ENCODE data around the gene ADAM23.

The ADAM23 gene

GRCh38 chr2:206512999-206513398 is 69.7 kb downstream of the ADAM23 start:
- no peak for DNase-seq

DNA sequence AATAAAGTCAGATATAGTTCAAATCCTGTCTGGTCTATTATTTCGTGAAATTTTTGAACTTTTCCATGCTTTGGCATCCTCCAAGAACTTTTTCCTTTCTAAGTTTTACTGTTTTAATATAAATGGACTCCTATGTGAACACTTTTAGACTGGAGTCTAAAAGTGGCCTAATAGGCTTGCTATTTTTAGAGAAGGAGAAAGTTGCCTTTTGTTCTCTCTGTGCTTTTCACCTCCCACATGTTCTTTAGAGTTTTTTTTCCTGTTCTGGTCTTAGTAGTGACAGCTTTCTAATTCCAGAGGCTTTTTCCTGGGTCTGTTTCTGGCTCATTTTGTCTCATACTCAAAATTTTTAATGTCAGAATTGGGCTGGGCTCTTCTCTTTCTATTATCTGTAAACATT is 72.2 kb downstream of the ADAM23 start:
- DNase-seq = no peak

DNA sequence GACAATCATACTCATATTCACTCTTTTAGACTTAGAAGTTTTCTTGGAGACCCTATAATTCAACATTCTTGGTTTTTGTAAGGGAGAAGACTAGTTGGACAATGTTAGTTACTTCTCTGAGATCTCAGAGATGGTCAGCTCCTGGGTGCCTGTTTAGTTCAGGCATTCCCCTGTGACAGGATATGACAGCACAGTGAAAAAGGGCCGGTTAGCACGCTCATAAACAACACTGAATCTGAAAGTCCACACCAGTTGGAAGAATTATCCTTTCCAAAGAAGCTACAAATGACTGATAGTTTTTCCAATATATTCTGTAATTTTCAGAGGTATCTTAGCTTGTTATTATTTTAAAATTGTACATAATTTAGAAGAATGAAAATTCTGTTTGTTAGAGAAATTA is 75.7 kb downstream of the ADAM23 start:
- DNase-seq = no peak

DNA sequence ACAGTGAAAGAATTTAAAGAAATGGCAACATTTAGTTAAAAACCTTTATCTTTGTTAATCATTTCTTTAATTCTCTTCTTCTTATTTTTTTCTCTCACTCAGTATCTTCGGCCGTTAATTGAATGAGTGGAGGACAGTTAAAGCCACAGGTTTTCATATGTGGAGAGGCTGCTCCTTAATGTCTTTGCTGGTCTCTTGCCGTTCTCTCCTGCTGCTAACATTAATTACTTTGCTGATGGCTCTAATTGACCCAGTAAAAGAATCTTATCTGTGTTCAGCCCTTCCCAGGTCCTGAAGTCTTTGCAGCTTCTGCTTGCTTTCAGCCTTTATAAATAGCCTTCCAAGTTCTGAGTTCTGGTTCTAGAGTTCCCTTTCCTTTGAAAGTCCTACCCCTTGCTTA is 77.1 kb downstream of the ADAM23 start:
- no peak for DNase-seq

DNA sequence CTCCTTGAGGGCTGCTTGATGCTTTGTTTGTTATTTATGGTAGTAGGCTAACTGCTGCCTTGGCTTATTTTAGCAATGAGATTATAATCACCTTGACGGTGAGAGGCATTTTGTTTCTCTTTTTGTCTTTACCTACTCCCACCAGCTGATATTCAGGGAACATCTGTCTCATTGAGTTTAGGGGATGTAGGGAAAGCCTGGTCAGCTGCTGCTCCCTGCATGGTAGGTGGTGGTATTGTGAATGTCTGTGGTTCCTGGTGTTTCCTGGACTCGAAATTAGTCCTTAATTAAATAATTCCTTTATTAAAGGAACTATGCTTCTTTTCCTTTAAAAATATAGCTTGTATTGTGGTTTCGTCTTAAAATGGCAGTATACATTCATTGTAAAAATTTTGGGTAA is 77.8 kb downstream of the ADAM23 start:
- DNase-seq = no peak

DNA sequence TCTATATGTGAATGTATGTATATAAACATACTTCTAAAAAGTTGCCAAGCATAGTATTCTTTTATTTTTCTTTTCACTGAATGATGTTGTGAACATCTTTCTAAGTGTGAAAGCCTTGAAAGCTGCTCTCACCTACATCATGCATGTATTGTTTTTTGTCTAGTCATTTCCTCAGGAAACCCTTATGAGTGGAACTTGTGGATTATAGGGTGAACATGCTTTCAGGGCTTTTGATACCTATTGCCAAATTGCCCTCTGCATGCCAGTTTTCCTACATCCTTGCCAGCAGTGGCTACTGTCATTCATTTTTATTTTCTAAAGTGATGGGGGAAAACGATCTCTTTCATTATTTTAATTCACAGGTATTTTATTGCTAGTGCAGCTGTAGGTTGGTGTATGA is 78.3 kb downstream of the ADAM23 start:
- DNase-seq = no peak

DNA sequence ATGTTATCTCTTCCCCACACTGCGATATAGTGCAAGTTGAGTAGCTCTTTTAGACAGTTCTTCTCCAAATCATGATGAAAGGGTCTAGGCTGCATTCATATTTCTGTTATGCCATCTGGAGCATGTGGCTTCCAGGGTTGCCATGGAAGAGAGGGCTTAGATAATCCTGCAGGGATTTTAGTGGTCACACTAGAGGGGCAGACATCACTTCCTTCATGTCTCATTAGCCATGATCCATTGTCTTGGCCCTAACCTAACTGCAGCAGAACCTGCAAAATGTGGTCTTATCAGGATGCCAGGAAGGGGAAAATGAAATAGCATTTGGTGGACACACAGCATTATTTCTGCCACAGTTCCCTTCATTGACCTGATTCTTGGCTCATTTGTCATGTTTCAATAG is 83.1 kb downstream of the ADAM23 start:
- no peak for DNase-seq

GRCh38 chr2:206527153-206527552 is 83.8 kb downstream of the ADAM23 start:
- DNase-seq = no peak

DNA sequence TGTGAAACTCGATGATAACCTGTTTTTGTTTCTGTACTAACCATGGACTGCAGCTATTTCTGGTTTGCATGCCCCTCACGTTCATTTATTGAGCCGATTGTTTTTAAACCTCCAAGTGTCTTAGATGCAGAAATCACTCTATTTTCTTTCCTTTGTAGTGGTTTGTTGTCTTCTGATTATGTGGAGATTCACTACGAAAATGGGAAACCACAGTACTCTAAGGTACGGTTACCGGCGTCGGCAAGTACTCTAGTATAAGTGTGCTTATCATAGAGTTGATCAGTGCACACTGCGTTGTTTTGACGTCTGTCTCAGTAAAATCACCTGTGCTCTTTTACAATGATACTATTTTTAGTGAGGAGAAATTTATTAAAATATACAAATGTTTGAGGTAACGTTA is 87.4 kb downstream of the ADAM23 start:
- no peak for DNase-seq

DNA sequence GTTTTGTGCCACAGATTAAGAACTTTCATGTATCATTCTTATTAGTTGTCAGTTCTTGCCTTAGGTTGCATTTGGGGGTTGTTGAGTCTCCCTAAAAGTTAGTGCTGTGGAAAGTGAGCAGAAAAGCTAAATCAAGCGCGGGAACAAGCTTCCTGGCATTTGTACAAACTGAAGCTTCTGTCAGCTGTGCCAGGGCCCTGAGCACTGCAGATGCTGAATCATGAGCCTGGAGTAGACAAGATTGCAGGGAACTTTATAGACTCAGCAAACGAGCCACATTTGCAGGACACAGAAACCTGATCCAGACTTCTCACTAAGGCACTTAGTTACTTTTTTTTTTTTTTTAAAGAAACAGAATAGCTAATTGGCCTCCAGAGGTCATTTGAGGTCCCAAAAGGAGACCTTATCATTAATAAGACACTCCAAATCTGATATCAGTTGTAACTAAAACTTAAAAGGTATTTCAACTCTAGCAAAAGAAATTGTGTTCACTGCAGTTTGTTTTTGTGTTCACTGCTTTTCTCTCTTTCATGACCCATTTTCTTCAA is 88.7 kb downstream of the ADAM23 start:
- no peak for DNase-seq

- DNase-seq = no peak
These were observed 90.6 kb downstream of the ADAM23 start for GRCh38 chr2:206533977-206534376.

DNA sequence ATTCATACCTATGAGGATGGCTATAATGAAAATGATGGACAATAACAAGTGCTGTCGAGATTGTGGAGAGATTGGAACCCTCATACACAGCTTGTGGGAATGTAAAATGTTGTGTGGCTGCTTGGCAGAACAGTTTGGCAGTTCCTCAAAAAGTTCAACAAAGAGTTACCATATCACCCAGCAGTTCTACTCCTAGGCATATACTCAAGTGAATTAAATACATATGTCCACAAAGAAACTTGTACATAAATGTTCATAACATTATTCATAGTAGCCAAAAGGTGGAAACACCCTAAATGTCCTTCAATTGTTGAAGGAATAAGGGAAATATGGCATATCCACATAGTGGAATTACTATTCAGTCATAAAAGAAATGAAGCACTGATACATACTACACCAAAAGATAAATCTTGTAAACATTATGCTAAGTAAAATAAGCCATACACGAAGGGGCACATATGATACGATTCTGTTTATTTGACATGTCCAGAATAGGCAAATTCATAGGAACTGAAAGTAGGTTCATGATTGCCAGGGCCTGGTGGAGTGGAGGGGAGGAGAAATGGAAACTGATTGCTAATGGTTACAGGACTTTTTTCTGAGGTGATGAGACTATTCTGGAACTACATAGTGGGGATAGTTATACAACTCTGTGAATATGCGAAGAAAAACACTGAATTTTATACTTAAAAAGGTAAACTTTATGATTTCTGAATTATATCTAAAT is 92.1 kb downstream of the ADAM23 start:
- DNase-seq = no peak

DNA sequence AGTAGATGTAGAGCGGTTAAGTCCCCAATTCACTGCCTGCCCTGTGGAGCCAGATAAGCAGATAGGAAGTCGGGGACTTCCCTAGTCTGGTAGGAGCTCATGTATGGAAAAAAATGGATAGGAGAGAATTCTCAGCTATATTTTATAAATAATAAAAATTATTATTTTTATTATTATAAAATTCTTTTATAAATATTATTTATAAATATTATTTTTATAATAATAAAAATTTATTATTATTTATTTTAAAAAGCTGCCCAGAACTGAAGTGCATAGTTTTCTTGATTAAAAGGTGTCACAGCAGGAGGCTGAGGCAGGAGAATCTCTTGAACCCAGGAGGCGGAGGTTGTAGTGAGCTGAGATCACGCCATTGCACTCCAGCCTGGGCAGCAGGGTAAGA is 97.4 kb downstream of the ADAM23 start:
- no peak for DNase-seq

- DNase-seq = no peak
These were observed 99.7 kb downstream of the ADAM23 start for GRCh38 chr2:206543073-206543472.

DNA sequence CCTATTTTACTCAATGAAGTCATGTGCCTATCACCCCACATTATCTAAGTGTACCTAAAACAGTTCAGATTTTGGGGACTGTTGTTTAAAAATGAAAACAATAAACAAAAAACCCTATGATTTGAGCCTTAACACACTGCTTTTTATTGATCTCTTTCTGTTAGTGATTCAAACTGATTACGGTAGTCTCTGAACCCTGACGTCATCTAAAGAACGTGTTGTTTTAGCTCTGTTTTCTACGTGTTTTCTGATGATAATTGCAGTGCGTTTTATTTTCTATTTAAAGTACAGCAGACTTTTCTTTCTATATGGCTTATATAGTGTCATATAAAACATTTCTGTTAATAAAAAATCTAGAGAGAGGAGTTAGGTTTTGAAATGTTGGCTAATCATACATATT is 105.1 kb downstream of the ADAM23 start:
- DNase-seq = no peak

- DNase-seq = no peak
These were observed 112.4 kb downstream of the ADAM23 start for GRCh38 chr2:206555721-206556120.

DNA sequence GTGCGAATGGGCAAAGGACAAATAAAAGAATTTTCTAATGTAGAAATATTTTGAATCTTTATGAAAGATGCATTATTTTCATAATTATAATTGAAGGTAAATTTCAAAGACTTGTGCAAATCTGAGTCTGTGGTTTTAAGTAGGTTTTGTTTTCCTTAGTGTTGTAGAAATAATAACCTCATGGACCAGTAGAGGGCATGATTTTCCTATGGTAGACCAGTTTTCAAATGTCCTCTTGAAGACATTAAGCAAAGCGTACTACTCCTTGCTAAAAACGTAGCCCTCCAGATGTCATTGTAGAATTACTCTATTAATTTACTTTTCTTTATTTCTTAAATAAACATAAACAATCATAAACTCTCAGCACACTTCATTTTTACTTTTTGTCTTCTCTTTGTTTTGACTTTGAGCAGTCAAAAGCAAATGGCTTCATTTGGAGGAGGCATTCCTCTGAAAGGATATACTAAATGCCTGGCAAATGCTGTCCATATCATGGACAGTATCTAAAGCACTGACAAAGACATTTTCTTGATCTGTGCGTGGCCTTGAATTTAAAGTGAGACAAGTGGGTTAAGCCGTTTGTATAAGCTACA is 113.1 kb downstream of the ADAM23 start:
- DNase-seq = no peak

DNA sequence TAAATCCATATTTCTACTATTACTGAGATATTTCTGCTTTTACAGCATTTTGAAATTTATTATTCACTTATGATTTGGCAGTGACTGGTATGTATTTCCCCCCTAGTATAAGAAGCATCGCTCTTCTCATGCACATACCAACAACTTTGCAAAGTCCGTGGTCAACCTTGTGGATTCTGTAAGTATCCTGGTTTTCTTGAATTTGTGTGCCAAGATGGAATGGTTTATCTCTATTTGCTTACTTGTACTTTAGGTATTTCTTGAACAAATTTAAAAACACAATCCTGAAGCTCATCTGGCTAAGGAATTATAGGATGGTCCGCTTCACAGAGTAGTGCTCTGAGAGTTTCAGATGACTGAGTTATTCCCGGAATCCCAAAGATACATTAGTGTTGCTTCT is 114.0 kb downstream of the ADAM23 start:
- DNase-seq = no peak

DNA sequence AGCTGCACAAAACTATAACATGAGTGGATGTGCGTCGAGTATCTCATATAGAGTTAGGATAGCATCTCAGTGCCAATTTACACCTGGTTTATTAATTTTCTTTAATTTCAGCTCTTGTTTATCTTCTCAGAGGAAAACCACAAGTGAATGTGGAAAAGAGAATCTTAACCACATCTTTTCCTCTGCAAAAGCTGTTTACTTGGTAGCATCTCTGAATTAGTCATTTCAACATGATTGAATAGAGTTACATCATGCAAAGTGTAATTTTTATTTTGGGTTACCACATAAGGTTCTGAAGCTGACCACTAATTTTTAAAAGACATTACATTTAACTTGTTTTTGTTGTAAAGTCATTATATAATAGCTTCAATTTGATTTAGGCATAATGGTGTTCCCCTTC is 115.2 kb downstream of the ADAM23 start:
- DNase-seq = no peak

- no peak for DNase-seq
These were observed 118.6 kb downstream of the ADAM23 start for GRCh38 chr2:206561962-206562361.

DNA sequence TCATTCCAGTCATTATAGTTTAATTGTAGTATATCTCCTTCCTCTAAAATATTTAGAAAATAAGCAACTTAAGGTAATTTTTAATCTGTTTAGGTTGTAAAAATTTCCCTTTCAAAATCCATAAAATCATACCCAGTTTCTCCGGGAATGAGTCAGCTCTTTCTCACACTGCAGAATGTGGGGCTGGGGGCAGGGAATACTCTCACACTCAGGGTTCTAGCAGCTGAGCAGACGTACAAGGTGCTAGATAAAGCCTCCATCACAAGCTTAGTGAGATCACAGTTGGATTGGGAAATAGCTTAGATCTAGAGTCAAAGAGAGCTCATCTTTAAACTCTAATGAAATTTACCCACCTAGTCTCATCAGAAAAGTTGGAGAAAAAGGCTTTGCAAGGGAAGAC is 119.0 kb downstream of the ADAM23 start:
- DNase-seq = no peak

- no peak for DNase-seq
These were observed 120.0 kb downstream of the ADAM23 start for GRCh38 chr2:206563374-206563773.

GRCh38 chr2:206565666-206566065 is 122.3 kb downstream of the ADAM23 start:
- no peak for DNase-seq

DNA sequence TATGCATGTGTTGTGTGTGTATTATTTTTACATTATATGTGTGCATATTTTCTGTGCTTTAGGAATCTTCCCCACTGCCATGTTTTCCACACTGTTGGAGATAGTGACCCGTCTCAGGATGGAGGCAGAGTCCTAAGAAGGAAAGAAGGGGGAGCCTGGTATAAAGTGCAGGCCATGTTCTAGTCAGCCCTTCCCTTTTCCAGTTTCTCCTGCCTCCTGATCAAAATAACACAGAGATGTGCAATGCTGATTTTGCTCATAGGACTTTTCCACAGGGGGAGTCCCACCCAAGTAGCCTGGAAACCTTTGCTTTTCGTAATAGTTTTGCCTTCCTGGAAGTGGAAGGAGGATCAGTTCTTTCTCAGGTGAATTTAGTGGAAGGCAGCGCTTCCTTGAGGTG is 126.1 kb downstream of the ADAM23 start:
- DNase-seq = no peak

DNA sequence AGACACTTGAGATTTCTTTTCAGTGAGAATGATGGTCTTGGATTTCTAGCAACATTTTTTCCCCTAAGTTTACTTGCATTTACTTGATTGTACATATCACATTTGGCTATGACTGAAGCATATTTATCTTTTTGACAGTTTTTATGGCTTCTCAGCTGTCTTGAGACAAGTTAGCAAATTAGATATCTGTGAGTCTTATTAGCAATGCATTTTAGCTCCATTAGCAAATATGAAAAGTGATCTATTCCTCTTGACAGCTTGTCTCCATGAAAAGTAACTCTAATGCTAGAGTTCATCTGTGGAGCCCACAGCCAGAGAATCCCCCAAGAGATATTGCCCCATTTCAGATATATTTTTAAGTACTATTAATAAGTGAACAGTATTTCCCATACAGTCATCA is 126.9 kb downstream of the ADAM23 start:
- no peak for DNase-seq
